Spleen (tissue), 11 donors: ENCODE data around the gene PARVB. TPM values are rescaled to one million over a fixed set of nuclear protein-coding genes. Genes with fewer than 3 reads are reported as not detected.
A peak's percentile ranks its signal among the peaks of the same experiment; 100 is the strongest.

Source experiments
- DNase-seq: peaks from one replicate; pipeline ENCODE4 v3.0.0-alpha.2; 2020
- H3K27ac ChIP-seq, 8 donors: fragments of 200-600 bp; sonication (generic) in 7 of 8; 1 replicate in 4 of 8; 2 replicates in 4 of 8; pipeline versions ENCODE4 v1.5.0 to v1.8.0; 2016 to 2021; ENCODE audit warnings: inconsistent platforms in 4 of 8, mild to moderate bottlenecking in 4 of 8, moderate library complexity in 1 of 8
- H3K27me3 ChIP-seq, 7 donors: fragments of 200-600 bp; sonication (generic) in 6 of 7; replicated peaks in 1 of 7; 1 replicate in 4 of 7; 2 replicates in 3 of 7; pipeline versions ENCODE4 v1.5.0 to v1.8.0; 2016 to 2021; ENCODE audit warnings: inconsistent platforms in 3 of 7, mild to moderate bottlenecking in 1 of 7
- H3K36me3 ChIP-seq, 6 donors: fragments of 200-600 bp; sonication (generic) in 5 of 6; 1 replicate in 4 of 6; 2 replicates in 2 of 6; pipeline versions ENCODE4 v1.5.0 to v1.8.0; 2016 to 2021; ENCODE audit warnings: inconsistent platforms in 2 of 6
- H3K4me1 ChIP-seq, 6 donors: fragments of 200-600 bp; sonication (generic) in 5 of 6; 1 replicate in 3 of 6; 2 replicates in 3 of 6; pipeline versions ENCODE4 v1.5.0 to v1.8.0; 2016 to 2021; ENCODE audit warnings: inconsistent platforms in 3 of 6
- H3K4me3 ChIP-seq, 8 donors: fragments of 200-600 bp; sonication (generic) in 7 of 8; 1 replicate in 4 of 8; 2 replicates in 4 of 8; pipeline versions ENCODE4 v1.5.0 to v1.8.0; 2016 to 2021; ENCODE audit warnings: inconsistent platforms in 4 of 8, mild to moderate bottlenecking in 4 of 8, moderate library complexity in 2 of 8
- H3K9me3 ChIP-seq, 8 donors: fragments of 200-600 bp; sonication (generic) in 7 of 8; 1 replicate in 4 of 8; 2 replicates in 4 of 8; pipeline versions ENCODE4 v1.5.0 to v1.8.0; 2016 to 2021; ENCODE audit warnings: inconsistent platforms in 4 of 8
- CTCF ChIP-seq, 11 experiments: fragments of 200-600 bp in 7 of 11; fragments of 450-650 bp in 4 of 11; sonication (generic) in 4 of 11; IDR thresholded peaks in 8 of 11; conservative IDR thresholded peaks in 3 of 11; 1 replicate in 7 of 11; 2 replicates in 4 of 11; pipeline versions ENCODE4 v1.4.0 to v1.8.0; 2016 to 2021; ENCODE audit warnings: antibody characterized with exemption in 11 of 11, inconsistent platforms in 4 of 11, mild to moderate bottlenecking in 1 of 11
- POLR2A ChIP-seq, 3 donors: fragments of 450-650 bp; IDR thresholded peaks; one replicate each; pipeline ENCODE4 v1.5.1; 2017; ENCODE audit warnings: antibody characterized with exemption in 3 of 3, mild to moderate bottlenecking in 1 of 3
- POLR2AphosphoS5 ChIP-seq, 3 donors: sonication (generic); formaldehyde crosslinking; IDR thresholded peaks; one replicate each; pipeline ENCODE4 v1.5.1; 2017; ENCODE audit warnings: antibody characterized with exemption in 3 of 3
- WGBS, 5 donors: extraction: QIAGEN DNeasy Blood & Tissue Kit in 3 of 5; methylation state at CpG; one replicate each; pipeline versions ENCODE4 v1.1.5 to v1.1.7; 2013 to 2018; 5-methylcytosine and 5-hydroxymethylcytosine counted together
- intact Hi-C: fragments of 100-400 bp; cut with DNase I; formaldehyde crosslinking; loops from one replicate; pipeline ENCODE4 v1.15.0; 2023; ENCODE audit warnings: low total_unique reads
- polyA plus RNA-seq, 3 donors: library from polyadenylated mRNA; stranded (reverse); fragments of 200-250 nt; gene quantifications; one replicate each; pipeline ENCODE4 v1.2.1, GENCODE V29; 2013
- total RNA-seq, 7 donors: library from RNA; depleted of rRNA in 3 of 7; stranded (reverse); fragments of >200 nt in 3 of 7; fragmentation: NEBNext Ultra II Directional in 4 of 7; extraction: Animal tissue kit (Norgen Biotek cat#: 25700) in 4 of 7; gene quantifications; one replicate each; pipeline versions ENCODE4 v1.1.0 to v1.2.1, GENCODE V29; 2016 to 2021
- donor health status: healthy with polysubstance abuse.
- donor health status: DM: no; HTN: no; CAD: no; lungs with moderate emphysema.
- donor health status: DM: no; HTN: no; CAD: no.
- donor health status: Bipolar disorder and iron deficiency.
- donor health status: healthy.
- donor health status: DM: no; HTN: no; CAD: no.
- donor health status: DM: yes; HTN: yes; CAD: no.

PARVB gene
- total and polyA plus RNA-seq, 10 donors = 24.0 to 61.9 (median 46.5) TPM

- no peak overlapping the region for H3K27ac ChIP-seq
- H3K36me3 ChIP-seq = peaks cover 4 to 93% (median 68%) of the 10 kb centered on the region in 6 donors
- H3K4me3 ChIP-seq = no peak overlapping the region
- intact Hi-C loops = loop anchor here (2.0 to 5.0 kb wide), 3 partner anchors 96 to 633 kb away; no protein-coding TSS in a partner anchor
- WGBS, 5 donors = 92 to 98% (median 97%) methylated on average over 11 of the region's 11 CpGs
- H3K4me1 ChIP-seq = peaks cover 14 to 38% (median 23%) of the 10 kb centered on the region in 6 donors
- TF ChIP-seq POLR2A (IDR thresholded peaks at IDR 0.05) (no peak), POLR2AphosphoS5 (IDR thresholded peaks at IDR 0.05) (no peak), CTCF (IDR thresholded peaks at IDR 0.05 in 8 of 11, conservative IDR thresholded peaks at IDR 0.05 in 3 of 11) (no peak)
- H3K9me3 ChIP-seq = no peaks in the 10 kb centered on the region
- no peaks in the 10 kb centered on the region for H3K27me3 ChIP-seq
- no peak for DNase-seq
Measured at GRCh38 chr22:43991316-43992020, 32.6 kb upstream of the PARVB start.

GRCh38 chr22:43992331-43992821 is 31.7 kb upstream of the PARVB start:
- peaks cover 4 to 93% (median 66%) of the 10 kb centered on the region in 6 donors for H3K36me3 ChIP-seq
- DNase-seq = no peak
- H3K9me3 ChIP-seq = no peaks in the 10 kb centered on the region
- 82 to 95% (median 83%) methylated on average over 15 to 16 of the region's 16 CpGs for WGBS, 5 donors
- no peak overlapping the region for H3K4me3 ChIP-seq
- H3K27me3 ChIP-seq = no peaks in the 10 kb centered on the region
- TF ChIP-seq CTCF (IDR thresholded peaks at IDR 0.05 in 8 of 11, conservative IDR thresholded peaks at IDR 0.05 in 3 of 11) (no peak), POLR2AphosphoS5 (IDR thresholded peaks at IDR 0.05) (peak in 1 of 3 donors; percentile 12)
- H3K27ac ChIP-seq = no peak overlapping the region
- intact Hi-C loops = loop anchor here (2.0 to 5.0 kb wide), 3 partner anchors 95 to 632 kb away; no protein-coding TSS in a partner anchor
- peaks cover 14 to 47% (median 29%) of the 10 kb centered on the region in 6 donors for H3K4me1 ChIP-seq

- Histone ChIP-seq H3K27ac (no peak overlapping the region), H3K9me3 (no peaks in the 10 kb centered on the region), H3K4me1 (peaks cover 14 to 49% (median 29%) of the 10 kb centered on the region in 6 donors), H3K36me3 (peaks cover 4 to 95% (median 59%) of the 10 kb centered on the region in 6 donors), H3K27me3 (no peaks in the 10 kb centered on the region), H3K4me3 (no peak overlapping the region)
- intact Hi-C loops = loop anchor here (2.0 to 5.0 kb wide), 3 partner anchors 94 to 632 kb away; no protein-coding TSS in a partner anchor
- WGBS, 5 donors = 28 to 33% (median 31%) methylated on average over 13 to 20 of the region's 20 CpGs
- peak; percentile 83 to 98 (median 96) for TF ChIP-seq CTCF (IDR thresholded peaks at IDR 0.05 in 8 of 11, conservative IDR thresholded peaks at IDR 0.05 in 3 of 11)
- no peak for TF ChIP-seq POLR2A (IDR thresholded peaks at IDR 0.05)
- peak; percentile 41 to 53 (median 50) for TF ChIP-seq POLR2AphosphoS5 (IDR thresholded peaks at IDR 0.05)
- DNase-seq = peak; percentile 85
Measured at GRCh38 chr22:43993072-43993760, 30.9 kb upstream of the PARVB start.
